ENCODE data around the gene DDI1.

DDI1 gene

DNA sequence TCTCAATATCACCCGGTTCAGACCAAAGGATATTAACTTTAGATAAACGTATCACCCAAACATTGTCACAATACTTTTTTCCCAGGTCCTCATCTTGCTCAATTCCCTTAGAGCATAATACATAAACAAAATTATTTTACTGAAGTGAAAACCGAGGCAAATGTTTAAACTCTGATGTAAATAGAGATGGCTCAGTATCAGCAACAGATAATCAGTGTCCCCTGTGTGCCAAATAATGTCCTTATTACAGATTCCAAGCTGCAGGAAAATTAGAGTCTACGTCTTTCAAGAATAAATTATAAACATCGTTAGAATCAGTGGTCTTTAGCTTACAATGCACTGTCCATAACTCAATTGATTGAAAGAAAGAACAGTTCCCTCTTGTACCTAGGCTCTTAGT lies 50.2 kb downstream of the DDI1 start:
- DNase-seq = no peak

Measured in activated CD4-positive, CD25-positive, alpha-beta regulatory T cell treated with anti-CD3 and anti-CD28 coated beads, Interleukin-2, amount 50 U/mL, for 72 hours (primary cell).